ENCODE results near the gene EPS8L2. TPM values are rescaled to one million over a fixed set of nuclear protein-coding genes. Genes with fewer than 3 reads are reported as not detected.

The EPS8L2 gene
- total and polyA plus RNA-seq, 9 of the 15 experiments (the other 6 are each of a cell fraction or from before 2014, with no cell fraction given), result 0.75 to 17.0 (median 3.7) TPM

DNA sequence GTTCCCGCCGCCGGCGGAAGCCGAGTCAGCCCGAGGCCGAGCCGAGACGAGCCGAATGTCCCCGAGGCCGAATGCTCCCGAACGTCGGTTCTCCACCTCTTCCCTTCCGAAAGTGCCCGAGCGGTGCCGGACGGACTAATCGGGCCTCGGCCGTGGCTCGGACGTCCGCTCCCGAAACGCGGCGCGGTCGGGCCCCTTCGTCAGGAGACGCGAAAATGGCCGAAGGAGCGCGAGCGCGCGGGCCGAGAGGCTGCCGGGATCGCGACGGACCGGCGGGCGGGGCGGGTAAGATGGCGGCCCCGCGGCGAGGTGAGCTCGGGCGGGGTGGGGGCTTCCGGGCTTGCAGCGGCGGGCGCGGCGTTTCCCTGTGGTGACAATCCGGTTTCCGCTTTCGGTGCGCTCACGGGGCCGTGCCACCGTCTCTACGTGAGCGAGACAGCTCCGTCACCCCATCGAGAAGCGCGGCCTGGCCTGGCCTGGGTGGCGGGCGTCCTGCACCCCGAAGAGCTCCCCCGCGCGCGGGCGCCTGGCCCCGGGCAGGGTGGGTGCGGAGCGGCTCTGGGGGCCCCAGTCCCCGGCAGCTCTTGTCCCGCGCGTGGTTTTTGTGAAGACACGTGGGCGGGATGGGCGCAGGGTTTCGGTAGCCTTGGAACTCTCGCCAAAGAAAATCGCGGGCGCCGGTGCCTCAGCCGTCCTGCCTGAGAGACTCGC, 10.3 kb upstream of the EPS8L2 start, which contains the start of gene TMEM80 (continued):
- TF ChIP-seq, protein P1, sequence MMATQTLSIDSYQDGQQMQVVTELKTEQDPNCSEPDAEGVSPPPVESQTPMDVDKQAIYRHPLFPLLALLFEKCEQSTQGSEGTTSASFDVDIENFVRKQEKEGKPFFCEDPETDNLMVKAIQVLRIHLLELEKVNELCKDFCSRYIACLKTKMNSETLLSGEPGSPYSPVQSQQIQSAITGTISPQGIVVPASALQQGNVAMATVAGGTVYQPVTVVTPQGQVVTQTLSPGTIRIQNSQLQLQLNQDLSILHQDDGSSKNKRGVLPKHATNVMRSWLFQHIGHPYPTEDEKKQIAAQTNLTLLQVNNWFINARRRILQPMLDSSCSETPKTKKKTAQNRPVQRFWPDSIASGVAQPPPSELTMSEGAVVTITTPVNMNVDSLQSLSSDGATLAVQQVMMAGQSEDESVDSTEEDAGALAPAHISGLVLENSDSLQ (IDR thresholded peaks at IDR 0.05), result peak; percentile 69; the same call in 1 of the 2 replicates
- no peak for TF ChIP-seq ZNF75A (CRISPR knock-in tag; IDR thresholded peaks at IDR 0.05)
- TF ChIP-seq, protein P2, sequence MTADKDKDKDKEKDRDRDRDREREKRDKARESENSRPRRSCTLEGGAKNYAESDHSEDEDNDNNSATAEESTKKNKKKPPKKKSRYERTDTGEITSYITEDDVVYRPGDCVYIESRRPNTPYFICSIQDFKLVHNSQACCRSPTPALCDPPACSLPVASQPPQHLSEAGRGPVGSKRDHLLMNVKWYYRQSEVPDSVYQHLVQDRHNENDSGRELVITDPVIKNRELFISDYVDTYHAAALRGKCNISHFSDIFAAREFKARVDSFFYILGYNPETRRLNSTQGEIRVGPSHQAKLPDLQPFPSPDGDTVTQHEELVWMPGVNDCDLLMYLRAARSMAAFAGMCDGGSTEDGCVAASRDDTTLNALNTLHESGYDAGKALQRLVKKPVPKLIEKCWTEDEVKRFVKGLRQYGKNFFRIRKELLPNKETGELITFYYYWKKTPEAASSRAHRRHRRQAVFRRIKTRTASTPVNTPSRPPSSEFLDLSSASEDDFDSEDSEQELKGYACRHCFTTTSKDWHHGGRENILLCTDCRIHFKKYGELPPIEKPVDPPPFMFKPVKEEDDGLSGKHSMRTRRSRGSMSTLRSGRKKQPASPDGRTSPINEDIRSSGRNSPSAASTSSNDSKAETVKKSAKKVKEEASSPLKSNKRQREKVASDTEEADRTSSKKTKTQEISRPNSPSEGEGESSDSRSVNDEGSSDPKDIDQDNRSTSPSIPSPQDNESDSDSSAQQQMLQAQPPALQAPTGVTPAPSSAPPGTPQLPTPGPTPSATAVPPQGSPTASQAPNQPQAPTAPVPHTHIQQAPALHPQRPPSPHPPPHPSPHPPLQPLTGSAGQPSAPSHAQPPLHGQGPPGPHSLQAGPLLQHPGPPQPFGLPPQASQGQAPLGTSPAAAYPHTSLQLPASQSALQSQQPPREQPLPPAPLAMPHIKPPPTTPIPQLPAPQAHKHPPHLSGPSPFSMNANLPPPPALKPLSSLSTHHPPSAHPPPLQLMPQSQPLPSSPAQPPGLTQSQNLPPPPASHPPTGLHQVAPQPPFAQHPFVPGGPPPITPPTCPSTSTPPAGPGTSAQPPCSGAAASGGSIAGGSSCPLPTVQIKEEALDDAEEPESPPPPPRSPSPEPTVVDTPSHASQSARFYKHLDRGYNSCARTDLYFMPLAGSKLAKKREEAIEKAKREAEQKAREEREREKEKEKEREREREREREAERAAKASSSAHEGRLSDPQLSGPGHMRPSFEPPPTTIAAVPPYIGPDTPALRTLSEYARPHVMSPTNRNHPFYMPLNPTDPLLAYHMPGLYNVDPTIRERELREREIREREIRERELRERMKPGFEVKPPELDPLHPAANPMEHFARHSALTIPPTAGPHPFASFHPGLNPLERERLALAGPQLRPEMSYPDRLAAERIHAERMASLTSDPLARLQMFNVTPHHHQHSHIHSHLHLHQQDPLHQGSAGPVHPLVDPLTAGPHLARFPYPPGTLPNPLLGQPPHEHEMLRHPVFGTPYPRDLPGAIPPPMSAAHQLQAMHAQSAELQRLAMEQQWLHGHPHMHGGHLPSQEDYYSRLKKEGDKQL (CRISPR knock-in tag; IDR thresholded peaks at IDR 0.05; ENCODE audit: borderline replicate concordance), result no peak
- TF ChIP-seq ZNF780A (CRISPR knock-in tag; IDR thresholded peaks at IDR 0.05), result no peak
